Measurements from ENCODE around the gene SLC17A8.

The SLC17A8 gene

DNA sequence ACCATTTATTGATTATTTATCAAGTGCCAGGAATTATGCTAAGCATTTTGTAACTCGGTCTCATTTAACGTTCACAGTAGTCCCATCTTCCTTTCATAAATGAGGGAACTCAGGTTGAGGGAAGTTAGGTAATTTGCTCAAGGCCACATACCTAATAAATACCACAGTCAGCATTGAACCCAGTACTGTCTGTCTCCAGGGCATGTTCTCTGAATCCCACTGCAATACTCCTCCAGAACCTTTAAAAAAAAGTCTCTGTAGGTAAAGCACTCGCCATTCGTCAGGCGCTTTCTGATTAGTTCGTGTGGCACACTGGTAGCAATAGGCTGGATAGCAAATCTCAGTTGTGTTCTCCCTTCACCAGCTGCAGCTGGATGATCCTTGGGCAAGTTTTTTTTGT lies 14.3 kb downstream of the SLC17A8 start:
- DNase-seq (ENCODE audit: low read depth in 2 of 2), result no peak

GRCh38 chr12:100372853-100373640 lies 16.2 kb downstream of the SLC17A8 start:
- no peak for DNase-seq (ENCODE audit: low read depth in 2 of 2)

DNA sequence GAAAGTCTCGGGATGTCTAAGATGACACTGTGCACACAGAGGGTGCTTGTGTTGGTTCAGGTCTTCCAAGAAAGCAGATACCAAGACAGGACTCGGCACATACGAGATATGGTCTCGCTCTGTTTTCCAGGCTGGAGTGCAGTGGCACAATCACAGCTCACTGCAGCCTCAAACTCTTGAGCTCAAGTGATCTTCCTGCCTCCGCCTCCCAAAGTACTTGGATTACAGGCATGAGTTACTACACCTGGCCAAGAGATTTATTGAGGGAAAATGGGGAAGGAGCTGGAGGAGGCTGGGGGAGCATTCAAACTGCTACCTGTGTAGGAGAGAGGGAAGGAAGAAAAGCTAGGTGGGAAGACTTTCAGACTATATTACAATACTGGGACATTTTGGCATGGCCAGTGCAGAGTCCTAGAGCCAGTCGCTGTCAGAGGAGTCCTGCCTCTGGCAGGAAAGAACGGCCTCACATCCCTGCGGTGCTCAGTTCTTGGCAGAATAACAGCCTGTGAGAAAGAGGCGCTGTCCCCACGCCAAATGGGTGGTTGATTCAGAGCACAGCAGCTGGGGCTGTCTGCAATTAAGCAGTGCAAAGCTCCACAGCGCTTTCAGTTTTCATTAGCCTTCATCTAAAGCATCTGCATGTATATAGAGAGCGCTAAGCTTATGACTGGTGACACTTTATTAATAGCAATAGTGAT lies 18.3 kb downstream of the SLC17A8 start:
- DNase-seq (ENCODE audit: low read depth in 2 of 2), result peak; percentile 11 to 14

- no peak for DNase-seq (ENCODE audit: low read depth in 2 of 2)
Observed at GRCh38 chr12:100376161-100376560, 19.3 kb downstream of the SLC17A8 start.

GRCh38 chr12:100381379-100381778 lies 24.5 kb downstream of the SLC17A8 start:
- no peak for DNase-seq (ENCODE audit: low read depth in 2 of 2)

DNA sequence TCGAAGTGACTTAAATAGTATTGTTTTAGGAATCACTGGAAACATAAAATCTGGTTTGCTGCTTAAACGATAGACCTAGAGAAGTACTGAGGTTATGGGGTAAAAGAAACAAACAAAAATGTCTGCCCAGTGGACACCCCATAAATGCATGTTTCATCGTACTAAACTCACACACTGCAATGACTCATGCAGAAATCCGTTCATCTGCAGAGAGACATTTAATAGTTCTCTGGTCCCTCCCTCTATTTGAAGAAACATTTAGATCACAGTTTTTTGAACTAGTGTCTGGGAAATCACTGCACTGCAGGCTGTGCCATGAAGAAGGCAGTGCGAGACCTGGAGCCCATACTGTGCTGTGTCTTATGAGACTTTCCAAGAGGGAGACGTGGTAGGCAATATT lies 25.5 kb downstream of the SLC17A8 start:
- DNase-seq (ENCODE audit: low read depth in 2 of 2), result no peak

- no peak for DNase-seq (ENCODE audit: low read depth in 2 of 2)
Observed at GRCh38 chr12:100383586-100384558, 27.0 kb downstream of the SLC17A8 start.

- no peak for DNase-seq (ENCODE audit: low read depth in 2 of 2)
Observed at GRCh38 chr12:100384559-100384935, 27.7 kb downstream of the SLC17A8 start.

DNA sequence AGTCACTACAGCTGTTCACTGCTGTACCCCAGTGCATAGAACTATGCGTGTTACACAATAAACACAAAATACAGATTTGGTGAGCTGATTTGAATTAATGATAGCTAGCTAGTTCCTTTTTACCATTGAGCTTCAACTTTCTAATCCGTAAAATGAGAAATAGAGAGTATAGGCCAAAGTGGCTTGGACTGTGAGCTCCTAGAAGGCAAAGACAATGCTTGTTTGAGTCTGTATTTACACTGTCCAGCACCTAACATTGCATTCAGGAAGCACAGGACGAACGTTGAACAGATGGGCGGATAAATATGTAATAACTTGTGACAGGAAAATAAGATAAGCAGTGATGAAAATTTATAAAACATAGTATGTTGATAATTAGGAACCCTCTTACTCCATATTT lies 31.5 kb downstream of the SLC17A8 start:
- DNase-seq (ENCODE audit: low read depth in 2 of 2), result no peak

DNA sequence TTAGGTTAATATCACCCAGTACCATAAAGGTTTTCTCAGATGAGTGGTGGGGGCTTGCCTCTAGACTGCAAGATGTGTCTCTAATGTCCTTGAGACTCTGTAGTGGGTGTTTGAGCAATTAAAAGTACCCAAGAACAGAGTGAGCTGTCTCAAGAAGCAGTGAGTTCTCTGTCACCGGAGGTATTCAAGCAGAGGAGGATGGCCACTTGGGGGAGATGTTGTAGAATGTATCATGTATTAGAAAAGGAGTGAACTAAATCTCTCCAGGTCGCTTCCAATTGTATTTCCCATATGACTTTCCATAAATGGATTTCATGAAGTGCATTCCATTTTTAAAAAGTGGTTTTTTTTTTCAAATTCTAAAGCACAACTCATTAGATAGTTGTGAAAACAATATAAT lies 35.0 kb downstream of the SLC17A8 start:
- DNase-seq (ENCODE audit: low read depth in 2 of 2), result no peak

GRCh38 chr12:100393200-100393599 lies 36.3 kb downstream of the SLC17A8 start:
- no peak for DNase-seq (ENCODE audit: low read depth in 2 of 2)

DNA sequence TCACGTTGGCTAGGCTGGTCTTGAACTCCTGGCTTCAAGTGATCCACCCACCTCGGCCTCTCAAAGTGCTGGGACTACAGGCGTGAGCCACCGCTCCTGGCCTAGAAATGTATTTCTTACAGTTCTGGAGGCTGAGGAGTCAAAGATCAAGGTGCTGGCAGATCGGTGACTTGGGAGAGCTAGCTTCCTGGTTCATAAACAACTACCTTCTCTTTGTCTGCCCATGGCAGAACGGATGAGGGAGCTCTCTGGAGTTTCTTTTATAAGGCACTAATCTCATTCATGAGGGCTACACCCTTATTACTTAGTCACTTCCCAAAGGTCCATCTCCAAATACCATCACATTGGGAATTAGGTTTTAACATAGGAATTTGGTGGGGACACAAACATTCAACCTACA lies 38.9 kb downstream of the SLC17A8 start:
- DNase-seq (ENCODE audit: low read depth in 2 of 2), result no peak

GRCh38 chr12:100398307-100398706 lies 41.4 kb downstream of the SLC17A8 start:
- no peak for DNase-seq (ENCODE audit: low read depth in 2 of 2)

DNA sequence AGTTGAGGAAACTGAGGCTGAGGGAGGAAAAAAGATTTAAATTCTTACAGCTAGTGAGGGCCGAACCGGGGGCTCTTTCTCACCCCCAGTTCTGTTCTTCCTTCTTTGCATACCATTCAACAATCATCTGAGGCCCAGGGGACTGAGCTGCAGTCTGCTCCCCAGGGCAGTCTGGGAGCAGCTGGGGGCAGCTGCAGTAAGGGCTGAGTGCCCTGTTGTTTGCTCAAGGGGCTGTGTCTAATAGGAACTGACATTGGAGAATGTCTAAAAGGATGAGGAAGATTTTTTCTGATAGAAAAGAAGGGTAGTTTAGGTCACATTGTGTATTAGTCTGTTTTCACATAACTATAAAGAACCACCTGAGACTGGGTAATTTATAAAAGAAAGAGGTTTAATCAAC lies 42.2 kb downstream of the SLC17A8 start:
- DNase-seq (ENCODE audit: low read depth in 2 of 2), result no peak

DNA sequence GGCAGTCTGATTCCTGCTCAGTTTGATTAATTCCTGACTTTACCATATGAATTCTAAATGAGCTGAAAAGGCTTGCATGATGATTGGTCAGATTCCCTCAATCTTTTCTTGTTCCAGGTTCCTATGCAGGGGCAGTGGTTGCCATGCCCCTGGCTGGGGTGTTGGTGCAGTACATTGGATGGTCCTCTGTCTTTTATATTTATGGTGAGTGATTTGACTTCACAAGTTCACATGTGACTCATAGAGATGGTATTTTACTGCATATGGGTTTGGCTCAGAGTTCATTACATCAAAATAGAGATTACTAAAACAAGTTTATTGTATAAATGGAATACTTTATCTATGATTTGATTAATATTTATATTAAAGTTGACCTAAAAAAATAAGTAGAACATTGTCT lies 44.8 kb downstream of the SLC17A8 start:
- DNase-seq (ENCODE audit: low read depth in 2 of 2), result no peak

GRCh38 chr12:100402763-100403162 lies 45.9 kb downstream of the SLC17A8 start:
- no peak for DNase-seq (ENCODE audit: low read depth in 2 of 2)

DNA sequence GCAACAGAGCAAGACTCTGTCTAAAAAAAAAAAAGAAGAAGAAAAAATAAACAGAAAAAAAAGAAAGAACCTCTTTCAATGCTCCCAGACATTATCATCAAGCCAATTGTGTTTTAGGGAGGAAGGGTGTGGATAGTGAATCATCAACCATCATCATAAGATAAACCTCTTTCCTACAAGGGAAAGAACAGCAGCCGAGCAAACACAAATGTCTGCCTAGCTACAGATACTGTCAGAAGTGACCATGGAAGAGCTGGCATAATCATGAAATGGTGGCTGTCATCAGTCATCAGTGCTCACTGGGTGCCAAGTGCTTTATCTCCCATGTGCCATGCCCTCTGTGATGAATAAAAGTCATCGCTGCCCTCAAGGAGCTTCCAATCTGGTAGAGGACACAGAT lies 46.6 kb downstream of the SLC17A8 start:
- no peak for DNase-seq (ENCODE audit: low read depth in 2 of 2)

DNA sequence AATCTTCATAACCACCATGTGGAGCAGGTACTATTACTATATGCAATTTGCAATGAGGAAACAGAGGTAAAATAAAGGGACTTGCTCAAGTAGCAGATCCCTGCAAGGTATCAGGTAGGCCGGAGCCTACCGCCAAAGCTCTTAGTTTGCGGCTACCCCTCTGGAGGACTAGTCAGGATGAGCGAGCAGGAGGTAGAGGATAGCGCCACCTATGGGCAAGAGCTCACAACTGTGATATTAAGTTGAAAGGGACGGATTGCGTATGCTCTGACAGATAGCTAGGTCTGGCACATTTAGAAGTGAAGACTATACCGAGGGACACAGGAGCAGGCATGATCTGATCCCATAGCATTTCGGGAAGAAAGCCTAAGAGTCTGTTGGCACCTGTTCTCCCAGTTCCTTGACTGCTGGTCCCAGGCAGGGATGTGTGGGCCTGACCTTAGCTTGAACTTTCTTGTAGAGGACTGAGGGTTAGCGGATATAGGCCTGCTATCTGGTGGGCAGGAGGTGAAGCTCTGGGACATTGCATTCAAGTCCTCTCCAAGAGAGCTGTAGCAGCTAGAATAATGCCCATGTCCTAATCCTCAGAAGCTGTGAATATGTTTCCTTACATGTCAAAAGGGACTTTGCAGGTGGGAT lies 48.0 kb downstream of the SLC17A8 start:
- DNase-seq (ENCODE audit: low read depth in 2 of 2), result peak; percentile 22 to 34

- DNase-seq (ENCODE audit: low read depth in 2 of 2), result no peak
Observed at GRCh38 chr12:100413001-100413400, 56.1 kb downstream of the SLC17A8 start.

DNA sequence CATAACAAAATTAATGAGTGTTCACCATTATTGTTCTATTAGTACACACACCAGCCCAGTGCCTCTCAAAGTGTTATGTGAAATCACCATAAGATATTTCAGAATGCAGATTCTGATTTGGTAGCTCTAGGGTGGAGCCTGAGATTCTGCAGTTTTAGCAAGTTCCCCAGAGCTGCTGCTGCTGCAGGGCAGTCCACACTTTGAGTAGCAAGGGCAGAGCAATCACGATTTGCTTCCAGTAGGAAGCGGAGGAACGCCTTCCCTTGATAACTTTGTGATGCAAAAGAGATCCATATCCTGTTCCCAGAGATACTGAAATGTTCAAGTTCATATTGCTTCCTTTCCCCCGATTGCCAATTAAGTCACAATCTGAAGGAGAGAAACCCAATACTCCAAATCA lies 57.9 kb downstream of the SLC17A8 start:
- DNase-seq (ENCODE audit: low read depth in 2 of 2), result no peak

DNA sequence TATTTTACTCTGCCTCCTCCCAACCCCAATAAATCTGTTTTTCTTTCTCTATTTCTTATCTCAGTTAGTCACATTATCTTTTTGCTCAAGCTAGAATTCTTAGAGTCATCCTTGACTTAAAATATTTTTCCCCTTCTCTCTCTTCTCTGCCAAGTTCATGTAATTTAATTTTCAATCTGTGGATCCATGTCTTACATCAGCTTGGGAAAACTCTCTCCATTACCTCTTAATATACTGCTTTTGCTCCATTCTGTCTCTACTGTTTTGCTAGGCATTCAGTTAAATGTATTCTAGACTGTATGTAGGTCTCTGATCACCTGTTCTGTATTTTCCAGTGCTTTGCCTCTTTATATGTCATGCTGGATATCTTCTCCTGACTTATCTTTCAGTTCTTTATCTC lies 65.8 kb downstream of the SLC17A8 start:
- no peak for DNase-seq (ENCODE audit: low read depth in 2 of 2)

DNA sequence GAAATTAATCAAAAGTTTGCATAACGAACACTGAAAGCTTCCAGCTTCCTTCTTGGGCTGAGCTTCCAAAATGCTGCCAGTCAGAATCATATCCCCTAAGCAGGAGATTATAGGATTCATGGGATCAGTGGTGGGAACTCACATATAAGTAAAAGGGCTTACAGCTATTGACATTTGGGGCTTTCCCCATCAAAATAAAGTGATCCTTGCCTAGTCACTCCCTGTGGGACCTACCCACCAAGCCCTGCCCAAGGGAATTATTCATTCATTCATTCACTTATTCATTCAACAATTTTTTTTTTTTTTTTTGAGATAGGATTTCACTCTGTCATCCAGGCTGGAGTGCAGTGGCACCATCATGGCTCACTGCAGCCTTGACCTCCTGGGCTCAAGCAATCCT lies 69.3 kb downstream of the SLC17A8 start:
- DNase-seq (ENCODE audit: low read depth in 2 of 2), result no peak

All from fibroblast of skin of left quadriceps (primary cell).